Thoracic aorta (tissue), 2 donors: ENCODE measurements around the gene KRTAP4-2. TPM values are rescaled to one million over a fixed set of nuclear protein-coding genes. Genes with fewer than 3 reads are reported as not detected.
"Not testable (repeated sequence)": the region's sequence is repeated elsewhere in the genome, so short reads cannot be mapped to it uniquely, and the experiment has no call there.

Experiments
- ATAC-seq: fragments of 150-250 bp; one replicate; pipeline ENCODE4 v1.8.0; 2017; ENCODE audit warnings: low read depth; ENCODE audit not compliant: insufficient number of reproducible peaks, low FRiP score
- DNase-seq: peaks from one replicate; pipeline ENCODE4 v3.0.0-alpha.2; 2020; ENCODE audit warnings: low spot score
- H3K27ac ChIP-seq, 2 donors: fragments of 200-600 bp; sonication (generic); 1 replicate in 1 of 2; 2 replicates in 1 of 2; pipeline ENCODE4 v1.5.1; 2016; ENCODE audit warnings: mild to moderate bottlenecking in 2 of 2, moderate library complexity in 2 of 2
- H3K27me3 ChIP-seq: fragments of 200-600 bp; sonication (generic); replicated peaks from 2 replicates; pipeline ENCODE4 v1.6.0; 2016; ENCODE audit warnings: mild to moderate bottlenecking; ENCODE audit not compliant: insufficient read depth
- H3K36me3 ChIP-seq: fragments of 200-600 bp; sonication (generic); one replicate; pipeline ENCODE4 v1.5.1; 2016
- H3K4me1 ChIP-seq, 2 donors: fragments of 200-600 bp; sonication (generic); 1 replicate in 1 of 2; 2 replicates in 1 of 2; pipeline versions ENCODE4 v1.5.1 to v1.6.0; 2016; ENCODE audit warnings: low read depth in 2 of 2, mild to moderate bottlenecking in 1 of 2; ENCODE audit not compliant: control insufficient read depth in 1 of 2
- H3K4me3 ChIP-seq: fragments of 200-600 bp; sonication (generic); 2 replicates; pipeline ENCODE4 v1.5.1; 2016; ENCODE audit warnings: mild to moderate bottlenecking
- H3K9me3 ChIP-seq: fragments of 200-600 bp; sonication (generic); 2 replicates; pipeline ENCODE4 v1.5.1; 2016
- total RNA-seq, 2 donors: library from RNA; depleted of rRNA; stranded (reverse); fragments of >200 nt; gene quantifications; one replicate each; pipeline versions ENCODE4 v1.1.0 to v1.2.3, GENCODE V29; 2016
- TF ChIP-seq, protein P1 (sequence below): fragments of 200-600 bp; sonication (generic); IDR thresholded peaks from one replicate; pipeline ENCODE4 v1.5.1; 2019; ENCODE audit warnings: antibody characterized with exemption

The KRTAP4-2 gene
- total RNA-seq, 2 donors from 2014 or later: not detected

DNA sequence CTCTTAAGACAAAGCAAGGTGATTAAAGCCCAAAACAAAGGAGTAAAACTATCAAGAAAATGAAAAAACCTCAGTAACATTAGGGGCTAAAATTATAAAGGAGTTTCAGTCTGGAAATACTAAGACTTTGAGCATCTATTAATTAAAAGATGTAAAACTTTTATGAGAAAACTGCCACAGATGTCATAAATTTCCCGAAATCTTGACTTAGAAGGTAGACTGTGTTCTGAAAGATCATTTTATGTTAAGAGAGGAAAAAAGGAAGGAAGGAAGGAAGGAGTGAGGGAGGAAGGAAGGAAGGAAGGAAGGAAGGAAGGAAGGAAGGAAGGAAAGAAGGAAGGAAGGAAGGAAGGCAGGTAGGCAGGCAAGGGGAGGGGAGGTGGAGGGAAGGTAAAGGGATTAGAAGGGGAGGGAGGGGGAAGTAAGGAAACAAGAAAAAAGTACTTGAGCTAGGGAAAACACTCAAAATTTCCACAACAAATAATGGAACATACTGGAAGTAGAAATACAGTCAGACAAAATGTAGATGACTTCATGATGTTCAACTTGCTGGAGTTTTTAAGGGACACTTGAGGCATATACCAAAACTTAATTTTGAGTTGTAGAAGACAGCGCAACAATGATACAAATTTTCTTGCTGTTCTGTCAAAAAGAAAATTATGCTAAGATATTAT is 30.4 kb downstream of the KRTAP4-2 start:
- H3K36me3 ChIP-seq: no peaks in the 10 kb centered on the region
- H3K27ac ChIP-seq: no peak overlapping the region
- ATAC-seq (no peak), DNase-seq (no peak)
- no peaks in the 10 kb centered on the region for H3K4me1 ChIP-seq
- TF ChIP-seq, protein P1, sequence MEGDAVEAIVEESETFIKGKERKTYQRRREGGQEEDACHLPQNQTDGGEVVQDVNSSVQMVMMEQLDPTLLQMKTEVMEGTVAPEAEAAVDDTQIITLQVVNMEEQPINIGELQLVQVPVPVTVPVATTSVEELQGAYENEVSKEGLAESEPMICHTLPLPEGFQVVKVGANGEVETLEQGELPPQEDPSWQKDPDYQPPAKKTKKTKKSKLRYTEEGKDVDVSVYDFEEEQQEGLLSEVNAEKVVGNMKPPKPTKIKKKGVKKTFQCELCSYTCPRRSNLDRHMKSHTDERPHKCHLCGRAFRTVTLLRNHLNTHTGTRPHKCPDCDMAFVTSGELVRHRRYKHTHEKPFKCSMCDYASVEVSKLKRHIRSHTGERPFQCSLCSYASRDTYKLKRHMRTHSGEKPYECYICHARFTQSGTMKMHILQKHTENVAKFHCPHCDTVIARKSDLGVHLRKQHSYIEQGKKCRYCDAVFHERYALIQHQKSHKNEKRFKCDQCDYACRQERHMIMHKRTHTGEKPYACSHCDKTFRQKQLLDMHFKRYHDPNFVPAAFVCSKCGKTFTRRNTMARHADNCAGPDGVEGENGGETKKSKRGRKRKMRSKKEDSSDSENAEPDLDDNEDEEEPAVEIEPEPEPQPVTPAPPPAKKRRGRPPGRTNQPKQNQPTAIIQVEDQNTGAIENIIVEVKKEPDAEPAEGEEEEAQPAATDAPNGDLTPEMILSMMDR: no peak
- no peak overlapping the region for H3K4me3 ChIP-seq
- no peaks in the 10 kb centered on the region for H3K27me3 ChIP-seq
- peaks cover 5% of the 10 kb centered on the region for H3K9me3 ChIP-seq

DNA sequence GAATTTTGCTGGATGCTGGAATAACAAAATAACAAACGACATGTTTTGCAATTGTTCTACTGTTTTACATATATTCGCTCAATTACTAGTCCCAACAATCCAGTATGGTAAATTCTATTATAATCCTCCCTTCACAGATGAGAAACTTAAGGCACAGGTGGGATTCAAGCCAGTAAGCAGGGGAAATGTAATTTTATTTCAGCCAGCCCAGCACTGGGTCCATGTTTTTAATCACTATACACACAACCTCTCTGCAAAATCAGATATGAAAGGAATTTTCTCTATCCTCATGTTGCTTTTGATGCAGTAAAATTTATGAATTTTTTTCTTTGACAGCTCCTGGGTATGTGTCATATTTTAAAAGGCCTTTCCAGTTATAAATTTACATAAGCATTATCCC is 32.8 kb downstream of the KRTAP4-2 start:
- ATAC-seq (no peak), DNase-seq (no peak)
- H3K27me3 ChIP-seq: no peaks in the 10 kb centered on the region
- peaks cover 5% of the 10 kb centered on the region for H3K9me3 ChIP-seq
- TF ChIP-seq, protein P1: no peak
- no peak overlapping the region for H3K27ac ChIP-seq
- no peaks in the 10 kb centered on the region for H3K36me3 ChIP-seq
- H3K4me3 ChIP-seq: no peak overlapping the region
- H3K4me1 ChIP-seq: no peaks in the 10 kb centered on the region

- no peak overlapping the region for H3K4me3 ChIP-seq
- ATAC-seq: no peak
- H3K36me3 ChIP-seq: no peaks in the 10 kb centered on the region
- TF ChIP-seq, protein P1: no peak
- no peak for DNase-seq
- H3K27ac ChIP-seq: no peak overlapping the region
- H3K9me3 ChIP-seq: peaks cover 5% of the 10 kb centered on the region
- H3K4me1 ChIP-seq: no peaks in the 10 kb centered on the region
- no peaks in the 10 kb centered on the region for H3K27me3 ChIP-seq
Observed at GRCh38 chr17:41144846-41145245, 33.2 kb downstream of the KRTAP4-2 start.

GRCh38 chr17:41141361-41141760 is 36.7 kb downstream of the KRTAP4-2 start:
- Histone ChIP-seq H3K27me3 (no peaks in the 10 kb centered on the region), H3K9me3 (peaks cover 5% of the 10 kb centered on the region), H3K36me3 (no peaks in the 10 kb centered on the region), H3K4me1 (no peaks in the 10 kb centered on the region), H3K27ac (no peak overlapping the region), H3K4me3 (no peak overlapping the region)
- ATAC-seq: no peak
- no peak for DNase-seq
- TF ChIP-seq, protein P1: no peak

- no peak within 1 kb of the TSS for H3K4me3 ChIP-seq
- H3K36me3 ChIP-seq: no peaks in the 10 kb centered on the region
- H3K4me1 ChIP-seq: no peaks in the 10 kb centered on the region
- ATAC-seq (no peak), DNase-seq (no peak)
- H3K27ac ChIP-seq: no peak within 1 kb of the TSS
- TF ChIP-seq, protein P1: no peak
- peaks cover 5% of the 10 kb centered on the region for H3K9me3 ChIP-seq
- H3K27me3 ChIP-seq: no peaks in the 10 kb centered on the region
Observed at GRCh38 chr17:41140360-41141131, 37.5 kb downstream of the KRTAP4-2 start, which contains the start of gene KRTAP4-6. Gene KRTAP4-6, minus strand, starts transcription at chr17:41140544. Its CDS starts 57 bp downstream, at chr17:41140487.

DNA sequence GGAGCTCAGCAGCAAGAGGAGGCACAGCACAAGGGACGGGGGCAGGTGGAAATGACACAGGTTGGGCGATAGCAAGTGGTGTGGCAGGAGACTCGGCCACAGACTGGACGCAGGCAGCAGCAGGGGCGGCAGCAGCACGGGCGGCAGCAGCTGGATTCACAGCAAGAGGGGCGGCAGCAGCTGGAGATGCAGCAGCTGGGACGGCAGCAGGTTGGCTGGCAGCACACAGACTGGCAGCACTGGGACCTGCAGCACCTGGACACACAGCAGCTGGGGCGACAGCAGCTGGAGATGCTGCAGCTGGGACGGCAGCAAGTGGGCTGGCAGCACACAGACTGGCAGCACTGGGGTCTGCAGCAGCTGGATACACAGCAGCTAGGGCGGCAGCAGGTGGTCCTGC is 38.2 kb downstream of the KRTAP4-2 start:
- ATAC-seq, DNase-seq: not testable (repeated sequence)

More for the DNA sequence above, 38.2 kb downstream of the KRTAP4-2 start:
- H3K27me3 ChIP-seq, H3K27ac ChIP-seq, H3K36me3 ChIP-seq, H3K4me1 ChIP-seq, H3K4me3 ChIP-seq, H3K9me3 ChIP-seq: not testable (repeated sequence)
